Measurements from ENCODE around the gene GOLGA6L26. TPM values are rescaled to one million over a fixed set of nuclear protein-coding genes. Genes with fewer than 3 reads are reported as not detected.

GOLGA6L26 gene
- total and polyA plus RNA-seq, 2 of the 4 experiments (the other 2 are of a cell fraction) = not detected

Small RNA genes lying within 50 kb of the gene (microRNA-seq; reads per million reads assigned to microRNA genes)
- gene RN7SL536P (ENCODE audit: insufficient read depth, insufficient read length) = not detected

Small RNA genes lying within 50 kb of the gene (small RNA-seq; reads per million reads assigned to genes)
- gene RN7SL536P = 0 reads per million in 5 experiments

Other genes with a start within 250 kb of the GOLGA6L26 start
- not detected in 2 replicates for gene GOLGA6L1, start 197.4 kb downstream of the GOLGA6L26 start, total RNA-seq (2012; rRNA removed)
- gene GOLGA6L1, start 197.4 kb downstream of the GOLGA6L26 start, polyA plus RNA-seq (2012; rRNA removed) = not detected in 2 replicates
- under 0.01 TPM in 2 replicates for gene GOLGA8S, start 20.6 kb upstream of the GOLGA6L26 start, total RNA-seq (2012; rRNA removed)
- gene GOLGA8S, start 20.6 kb upstream of the GOLGA6L26 start, polyA plus RNA-seq (2012; rRNA removed) = 0.01 and 0.03 TPM in 2 replicates
- gene GOLGA6L2, start 113.0 kb upstream of the GOLGA6L26 start, total RNA-seq (2012; rRNA removed) = not detected in 2 replicates
- not detected in 2 replicates for gene GOLGA6L2, start 113.0 kb upstream of the GOLGA6L26 start, polyA plus RNA-seq (2012; rRNA removed)
- under 0.01 and 0.56 TPM in 2 replicates for gene MKRN3, start 231.5 kb upstream of the GOLGA6L26 start, total RNA-seq (2012; rRNA removed)
- 0.09 and 0.17 TPM in 2 replicates for gene MKRN3, start 231.5 kb upstream of the GOLGA6L26 start, polyA plus RNA-seq (2012; rRNA removed)

All from IMR-90 (cell line).